H1 (cell line): ENCODE results near the gene LGALS4. TPM values are rescaled to one million over a fixed set of nuclear protein-coding genes. Genes with fewer than 3 reads are reported as not detected.
"Not testable (repeated sequence)": the region's sequence is repeated elsewhere in the genome, so short reads cannot be mapped to it uniquely, and the experiment has no call there.

Experiments used
- CTCF ChIA-PET: fragments of 300-600 bp; sonication (Branson Sonifier 250); formaldehyde crosslinking; loops from one replicate; lab custom pipeline; 2021; ENCODE audit not compliant: partially characterized antibody; lab: Charles Lee
- POLR2A ChIA-PET: fragments of 300-600 bp; sonication (Branson Sonifier 250); formaldehyde crosslinking; loops from one replicate; lab custom pipeline; 2021; ENCODE audit warnings: inconsistent platforms; ENCODE audit not compliant: partially characterized antibody; lab: Charles Lee
- DNase-seq, 2 experiments: peaks; one replicate each; pipeline versions ENCODE4 v3.0.0 to v3.0.0-alpha.2; 2010 to 2022; ENCODE audit warnings: low spot score in 2 of 2, low read depth in 1 of 2, mixed read lengths in 1 of 2
- FAIRE-seq: peaks from 2 replicates; lab custom pipeline; 2011; peaks lifted over from hg19 to GRCh38; lab: Jason Lieb, UNC
- H2AFZ ChIP-seq: 2 replicates; pipeline ENCODE4 v1.8.1; 2012; ENCODE audit warnings: low read length, inconsistent platforms
- H2AK5ac ChIP-seq: 2 replicates; pipeline ENCODE4 v1.6.1; 2013; ENCODE audit warnings: low read depth, low read length
- H2BK120ac ChIP-seq: replicated peaks from 2 replicates; pipeline ENCODE3; 2013; ENCODE audit warnings: low read depth, low read length, inconsistent platforms
- H2BK12ac ChIP-seq: 2 replicates; pipeline ENCODE4 v1.6.1; 2013; ENCODE audit warnings: low read depth, low read length
- H2BK15ac ChIP-seq: 2 replicates; pipeline ENCODE4 v1.6.1; 2013; ENCODE audit warnings: low read length
- H2BK20ac ChIP-seq: 2 replicates; pipeline ENCODE4 v1.6.1; 2013; ENCODE audit warnings: low read length
- H2BK5ac ChIP-seq: 2 replicates; pipeline ENCODE4 v1.6.1; 2013; ENCODE audit warnings: low read depth, low read length
- H3K14ac ChIP-seq: 2 replicates; pipeline ENCODE4 v1.6.1; 2013; ENCODE audit warnings: inconsistent platforms; ENCODE audit not compliant: insufficient read length
- H3K18ac ChIP-seq: 2 replicates; pipeline ENCODE4 v1.6.1; 2013; ENCODE audit warnings: low read length; ENCODE audit errors: extremely low read depth
- H3K23ac ChIP-seq: 2 replicates; pipeline ENCODE4 v1.6.1; 2013; ENCODE audit warnings: inconsistent platforms; ENCODE audit not compliant: insufficient read length
- H3K23me2 ChIP-seq: 2 replicates; pipeline ENCODE4 v1.6.1; 2013; ENCODE audit warnings: low read depth, low read length
- H3K27ac ChIP-seq: 2 replicates; pipeline ENCODE4 v1.6.1; 2011; ENCODE audit warnings: low read depth, low read length, inconsistent platforms
- H3K27me3 ChIP-seq, 4 experiments: replicated peaks in 1 of 4; 1 replicate in 1 of 4; 2 replicates in 3 of 4; pipeline versions ENCODE4 v1.6.1 to v1.8.1; 2011 to 2013; ENCODE audit warnings: low read length in 3 of 4, mild to moderate bottlenecking in 3 of 4, inconsistent platforms in 2 of 4, mixed read lengths in 2 of 4, moderate library complexity in 1 of 4; ENCODE audit not compliant: control insufficient read depth in 3 of 4, insufficient read depth in 3 of 4; ENCODE audit errors: extremely low read depth in 1 of 4
- H3K36me3 ChIP-seq, 4 experiments: 2 replicates each; pipeline versions ENCODE4 v1.6.1 to v1.8.1; 2011 to 2013; ENCODE audit warnings: mild to moderate bottlenecking in 4 of 4, low read length in 3 of 4, moderate library complexity in 2 of 4, control low read depth in 1 of 4, inconsistent platforms in 1 of 4; ENCODE audit not compliant: insufficient read depth in 4 of 4, control insufficient read depth in 2 of 4
- H3K4ac ChIP-seq: replicated peaks from 2 replicates; pipeline ENCODE3; 2013; ENCODE audit warnings: low read length, low read depth, mixed read lengths, inconsistent platforms; ENCODE audit not compliant: insufficient read length
- H3K4me1 ChIP-seq, 4 experiments: replicated peaks in 1 of 4; 1 replicate in 1 of 4; 2 replicates in 3 of 4; pipeline versions ENCODE4 v1.6.1 to v1.8.1; 2011 to 2013; ENCODE audit warnings: low read length in 3 of 4, inconsistent platforms in 2 of 4, mixed read lengths in 1 of 4; ENCODE audit not compliant: insufficient read depth in 4 of 4, control insufficient read depth in 3 of 4
- H3K4me2 ChIP-seq, 2 experiments: 2 replicates each; pipeline versions ENCODE4 v1.6.1 to v1.8.1; 2011 to 2013; ENCODE audit warnings: low read depth in 2 of 2, low read length in 2 of 2, control low read depth in 1 of 2, inconsistent platforms in 1 of 2, mild to moderate bottlenecking in 1 of 2; ENCODE audit not compliant: insufficient read depth in 1 of 2
- H3K4me3 ChIP-seq, 4 experiments: fragments of 200-600, 300-600 bp in 1 of 4; sonication (generic), shearing (Covaris generic), sonication (Bioruptor Twin) in 1 of 4; 2 replicates each; pipeline versions ENCODE4 v1.5.1 to v1.8.1; 2011 to 2016; ENCODE audit warnings: low read length in 4 of 4, low read depth in 3 of 4, control low read depth in 2 of 4, inconsistent platforms in 2 of 4, mild to moderate bottlenecking in 2 of 4, mixed read lengths in 1 of 4, moderate library complexity in 1 of 4; ENCODE audit not compliant: insufficient read depth in 2 of 4; ENCODE audit errors: extremely low read depth in 1 of 4
- H3K56ac ChIP-seq: replicated peaks from 2 replicates; pipeline ENCODE3; 2013; ENCODE audit warnings: low read depth, mild to moderate bottlenecking, mixed read lengths, low read length, inconsistent platforms; ENCODE audit not compliant: insufficient read length
- H3K79me1 ChIP-seq: 2 replicates; pipeline ENCODE4 v1.6.1; 2013; ENCODE audit warnings: low read depth, low read length, control low read depth
- H3K79me2 ChIP-seq, 2 experiments: 2 replicates each; pipeline versions ENCODE4 v1.6.1 to v1.8.1; 2012 to 2013; ENCODE audit warnings: low read length in 2 of 2, mild to moderate bottlenecking in 2 of 2, inconsistent platforms in 1 of 2; ENCODE audit not compliant: insufficient read depth in 2 of 2, control insufficient read depth in 1 of 2
- H3K9ac ChIP-seq, 4 experiments: replicated peaks in 1 of 4; 1 replicate in 1 of 4; 2 replicates in 3 of 4; pipeline versions ENCODE4 v1.6.1 to v1.8.1; 2011 to 2013; ENCODE audit warnings: low read depth in 3 of 4, low read length in 3 of 4, control low read depth in 2 of 4, mild to moderate bottlenecking in 2 of 4, moderate library complexity in 2 of 4, inconsistent platforms in 1 of 4; ENCODE audit errors: extremely low read depth in 1 of 4
- H3K9me3 ChIP-seq, 2 experiments: 2 replicates each; pipeline versions ENCODE4 v1.6.1 to v1.8.1; 2012 to 2013; ENCODE audit warnings: mild to moderate bottlenecking in 2 of 2, moderate library complexity in 2 of 2, control low read depth in 1 of 2, inconsistent platforms in 1 of 2, low read depth in 1 of 2, low read length in 1 of 2, mixed read lengths in 1 of 2; ENCODE audit not compliant: insufficient read depth in 2 of 2
- H4K20me1 ChIP-seq, 2 experiments: replicated peaks in 1 of 2; 2 replicates each; pipeline versions ENCODE3 to v1.8.1; 2011 to 2013; ENCODE audit warnings: inconsistent platforms in 2 of 2, low read length in 2 of 2, mild to moderate bottlenecking in 1 of 2; ENCODE audit not compliant: insufficient read depth in 2 of 2, control insufficient read depth in 1 of 2
- H4K5ac ChIP-seq: 2 replicates; pipeline ENCODE4 v1.6.1; 2013; ENCODE audit warnings: low read length, low read depth, mixed read lengths, inconsistent platforms; ENCODE audit not compliant: insufficient read length
- H4K8ac ChIP-seq: 2 replicates; pipeline ENCODE4 v1.8.0; 2013; ENCODE audit warnings: mild to moderate bottlenecking, moderate library complexity, low read length, inconsistent platforms; ENCODE audit not compliant: insufficient read depth; ENCODE audit errors: extremely low read depth
- H4K91ac ChIP-seq: replicated peaks from 2 replicates; pipeline ENCODE3; 2013; ENCODE audit warnings: low read length, mixed read lengths, inconsistent platforms; ENCODE audit not compliant: insufficient read length
- WGBS, 2 experiments: shearing (Covaris generic) in 1 of 2; methylation state at CpG; one replicate each; pipeline versions ENCODE4 v1.1.6 to v1.1.7; 2013 to 2015; ENCODE audit warnings: low lambda C conversion rate in 2 of 2, mixed read lengths in 2 of 2, inconsistent platforms in 1 of 2, low coverage in 1 of 2, missing lambda C conversion rate in 1 of 2; ENCODE audit not compliant: insufficient replicate concordance in 2 of 2, insufficient coverage in 1 of 2, insufficient read length in 1 of 2; ENCODE audit errors: extremely low coverage in 1 of 2, missing lambda C conversion rate in 1 of 2; 5-methylcytosine and 5-hydroxymethylcytosine counted together
- polyA plus RNA-seq, 7 experiments: library from polyadenylated mRNA; depleted of rRNA in 3 of 7; stranded (reverse) in 5 of 7; unstranded in 2 of 7; fragments of >200 nt in 5 of 7; fragments of 200-250 nt in 2 of 7; gene quantifications; 1 replicate in 5 of 7; 2 replicates in 1 of 7; 4 replicates in 1 of 7; pipeline versions ENCODE4 v1.2.1 to v1.2.3, GENCODE V29; 2011 to 2013; ENCODE audit warnings: missing spikeins in 2 of 7, mixed read lengths in 2 of 7
- total RNA-seq: library from RNA; stranded (reverse); fragmentation: NEBNext Ultra II Directional; extraction: Animal tissue kit (Norgen Biotek cat#: 25700); gene quantifications from 2 replicates; pipeline ENCODE4 v1.2.1, GENCODE V29; 2021

LGALS4 gene
- total and polyA plus RNA-seq, 2 of the 8 experiments (the other 6 are each of a cell fraction or from before 2014, with no cell fraction given) = 0.32 to 0.37 TPM

GRCh38 chr19:38825936-38826335 lies 13.2 kb upstream of the LGALS4 start:
- not testable (repeated sequence) for H3K56ac ChIP-seq, H3K9ac ChIP-seq, DNase-seq, H3K14ac ChIP-seq, H2BK12ac ChIP-seq, H3K27ac ChIP-seq, H4K91ac ChIP-seq, H3K27me3 ChIP-seq, H3K23me2 ChIP-seq, H3K4ac ChIP-seq, H2AK5ac ChIP-seq, H2BK120ac ChIP-seq, H3K79me2 ChIP-seq, H3K9me3 ChIP-seq, H3K4me3 ChIP-seq, FAIRE-seq, H2BK15ac ChIP-seq, H2BK5ac ChIP-seq, H4K5ac ChIP-seq, H3K18ac ChIP-seq, H2AFZ ChIP-seq, H3K79me1 ChIP-seq, H3K23ac ChIP-seq, H2BK20ac ChIP-seq, H3K4me2 ChIP-seq, H4K8ac ChIP-seq, H4K20me1 ChIP-seq, H3K4me1 ChIP-seq
- ChIA-PET POLR2A (interaction anchor here (0.6 to 4.6 kb wide), 8 partner anchors 9 to 562 kb away, joined by 3 to 20 read pairs (median 6); partner anchors contain the start of gene SPINT2), CTCF (interaction anchor here (1.1 kb wide), 1 partner anchor 62 kb away, joined by 3 read pairs; no protein-coding TSS in a partner anchor)
- WGBS, 2 experiments = 96% methylated on average over 7 of the region's 7 CpGs; no CpG with 5 or more reads in 1 of the 2 experiments
- H3K36me3 ChIP-seq = peaks cover 0 to 26% (median 10%) of the 10 kb centered on the region in 4 experiments; a peak in 3 of 8 replicates
